GM23338 (cell line): ENCODE results near the gene TAP1. TPM values are rescaled to one million over a fixed set of nuclear protein-coding genes. Genes with fewer than 3 reads are reported as not detected.
"Not testable (repeated sequence)": the region's sequence is repeated elsewhere in the genome, so short reads cannot be mapped to it uniquely, and the experiment has no call there.

Experiments
- ATAC-seq: fragments of 200-7000 bp; cut with Tn5 transposase; 3 replicates; pipeline ENCODE4 v1.9.1; 2020
- DNase-seq: peaks from one replicate; pipeline ENCODE4 v3.0.0-alpha.2; 2015; ENCODE audit warnings: low spot score
- H2AFZ ChIP-seq: fragments of 200-600 bp; sonication (generic); 2 replicates; pipeline ENCODE4 v1.8.0; 2016; ENCODE audit warnings: antibody characterized with exemption, mild to moderate bottlenecking, moderate library complexity
- H3F3A ChIP-seq: fragments of 200-600 bp; sonication (generic); replicated peaks from 2 replicates; pipeline ENCODE4 v1.8.0; 2017; ENCODE audit warnings: antibody characterized with exemption, mixed run types, low read depth
- H3K27ac ChIP-seq: fragments of 200-600 bp; sonication (generic); 2 replicates; pipeline ENCODE4 v1.6.1; 2016; ENCODE audit warnings: low read depth
- H3K27me3 ChIP-seq: fragments of 200-600 bp; sonication (generic); 2 replicates; pipeline ENCODE4 v1.8.0; 2016; ENCODE audit warnings: mild to moderate bottlenecking, mixed run types, moderate library complexity; ENCODE audit not compliant: insufficient read depth
- H3K36me3 ChIP-seq: fragments of 200-600 bp; sonication (generic); 2 replicates; pipeline ENCODE4 v1.8.0; 2016; ENCODE audit warnings: mild to moderate bottlenecking; ENCODE audit not compliant: insufficient read depth
- H3K4me1 ChIP-seq: fragments of 200-600 bp; sonication (generic); 2 replicates; pipeline ENCODE4 v1.8.0; 2016; ENCODE audit warnings: mild to moderate bottlenecking, moderate library complexity; ENCODE audit not compliant: insufficient read depth
- H3K4me2 ChIP-seq: fragments of 200-600 bp; sonication (generic); 2 replicates; pipeline ENCODE4 v1.7.1; 2017; ENCODE audit warnings: mixed run types
- H3K4me3 ChIP-seq: fragments of 200-600 bp; sonication (generic); 2 replicates; pipeline ENCODE4 v1.6.1; 2016; ENCODE audit warnings: mixed run types
- H3K79me2 ChIP-seq: fragments of 200-600 bp; sonication (generic); replicated peaks from 2 replicates; pipeline ENCODE4 v1.8.0; 2017; ENCODE audit warnings: mild to moderate bottlenecking; ENCODE audit not compliant: insufficient read depth
- H3K9me2 ChIP-seq: fragments of 200-600 bp; sonication (generic); 2 replicates; pipeline ENCODE4 v1.8.0; 2017; ENCODE audit not compliant: insufficient read depth
- H4K20me1 ChIP-seq: fragments of 200-600 bp; sonication (generic); replicated peaks from 2 replicates; pipeline ENCODE4 v1.8.0; 2017; ENCODE audit warnings: mild to moderate bottlenecking; ENCODE audit not compliant: insufficient read depth
- H3K27ac Mint-ChIP-seq: 2 replicates; pipeline ENCODE4 v1.8.0; 2020; ENCODE audit warnings: inconsistent platforms, mild to moderate bottlenecking, moderate library complexity, mixed read lengths
- H3K27me3 Mint-ChIP-seq: 3 replicates; pipeline ENCODE4 v1.8.0; 2022; ENCODE audit warnings: low read depth, mild to moderate bottlenecking, moderate library complexity, mixed read lengths, inconsistent platforms; ENCODE audit not compliant: insufficient read depth, poor library complexity
- H3K36me3 Mint-ChIP-seq: 3 replicates; pipeline ENCODE4 v1.8.0; 2021; ENCODE audit warnings: low read depth, mild to moderate bottlenecking, inconsistent platforms, moderate library complexity, mixed read lengths
- H3K4me1 Mint-ChIP-seq: 3 replicates; pipeline ENCODE4 v1.8.0; 2020; ENCODE audit warnings: mild to moderate bottlenecking, inconsistent platforms, mixed read lengths
- H3K4me3 Mint-ChIP-seq: 3 replicates; pipeline ENCODE4 v1.8.0; 2021; ENCODE audit warnings: moderate library complexity, mild to moderate bottlenecking, inconsistent platforms, mixed read lengths
- H3K9me3 Mint-ChIP-seq: 3 replicates; pipeline ENCODE4 v1.8.0; 2020; ENCODE audit warnings: moderate library complexity, mild to moderate bottlenecking, inconsistent platforms, mixed read lengths
- CREB1 ChIP-seq: fragments of 250-450 bp; sonication (Bioruptor Pico); IDR thresholded peaks from 2 replicates; pipeline ENCODE4 v1.5.0; 2020; ENCODE audit warnings: low read depth, mild to moderate bottlenecking, moderate library complexity
- CTCF ChIP-seq, 2 experiments: fragments of 200-600 bp in 1 of 2; sonication (generic) in 1 of 2; conservative IDR thresholded peaks; 2 replicates each; pipeline versions ENCODE4 v1.5.1 to v1.6.1; 2016 to 2017; ENCODE audit warnings: antibody characterized with exemption in 2 of 2, low read depth in 2 of 2, mild to moderate bottlenecking in 2 of 2, moderate library complexity in 1 of 2
- ETS1 ChIP-seq: IDR thresholded peaks from 2 replicates; pipeline ENCODE4 v1.6.1; 2016; ENCODE audit warnings: antibody characterized with exemption
- EZH2 ChIP-seq: fragments of 200-600 bp; sonication (generic); IDR thresholded peaks from one replicate; pipeline ENCODE4 v1.8.0; 2017; ENCODE audit warnings: antibody characterized with exemption, mild to moderate bottlenecking, low read depth; ENCODE audit not compliant: unreplicated experiment
- EZH2phosphoT487 ChIP-seq: fragments of 200-600 bp; sonication (generic); IDR thresholded peaks from one replicate; pipeline ENCODE4 v1.8.1; 2018; ENCODE audit warnings: antibody characterized with exemption; ENCODE audit not compliant: unreplicated experiment
- JUNB ChIP-seq: IDR thresholded peaks from one replicate; pipeline ENCODE4 v1.6.1; 2016; ENCODE audit warnings: antibody characterized with exemption; ENCODE audit not compliant: unreplicated experiment
- NANOG ChIP-seq: IDR thresholded peaks from 2 replicates; pipeline ENCODE4 v1.6.1; 2016; ENCODE audit warnings: antibody characterized with exemption, borderline replicate concordance
- POLR2AphosphoS5 ChIP-seq: IDR thresholded peaks from 2 replicates; pipeline ENCODE4 v1.6.1; 2016; ENCODE audit warnings: antibody characterized with exemption, low read depth
- REST ChIP-seq: IDR thresholded peaks from one replicate; pipeline ENCODE4 v1.6.1; 2018; ENCODE audit warnings: antibody characterized with exemption; ENCODE audit not compliant: unreplicated experiment
- STAT1 ChIP-seq: IDR thresholded peaks from one replicate; pipeline ENCODE4 v1.6.1; 2016; ENCODE audit warnings: antibody characterized with exemption; ENCODE audit not compliant: unreplicated experiment
- ZNF462 ChIP-seq: fragments of 250-450 bp; sonication (Bioruptor Pico); IDR thresholded peaks from 2 replicates; pipeline ENCODE4 v1.5.0; 2020; ENCODE audit warnings: mild to moderate bottlenecking, moderate library complexity
- polyA plus RNA-seq: library from polyadenylated mRNA; unstranded; fragments of >200 nt; fragmentation: Nextera tagmentation; extraction: Ambion mirVana; gene quantifications from 2 replicates; pipeline ENCODE4 v1.2.1, GENCODE V29; 2016
- total RNA-seq: library from RNA; depleted of rRNA; stranded (reverse); fragments of >200 nt; shearing (Covaris generic); gene quantifications from 2 replicates; pipeline ENCODE4 v1.2.3, GENCODE V29; 2014

TAP1 gene
- total and polyA plus RNA-seq, 2 experiments from 2014 or later = 13.8 to 22.0 TPM

- Histone ChIP-seq H3K79me2 (no peaks in the 10 kb centered on the region), H3F3A (no peaks in the 10 kb centered on the region), H2AFZ (no peak overlapping the region), H3K27ac (no peak overlapping the region), H3K4me3 (no peak overlapping the region), H3K4me1 (no peaks in the 10 kb centered on the region), H3K36me3 (no peaks in the 10 kb centered on the region), H3K9me2 (no peaks in the 10 kb centered on the region), H3K27me3 (no peaks in the 10 kb centered on the region), H4K20me1 (no peaks in the 10 kb centered on the region), H3K4me2 (no peak overlapping the region)
- H3K27me3 Mint-ChIP-seq = peaks cover 9% of the 10 kb centered on the region
- H3K27ac Mint-ChIP-seq = no peak overlapping the region
- DNase-seq = no peak
- ATAC-seq = no peak
- no peaks in the 10 kb centered on the region for H3K36me3 Mint-ChIP-seq
- no peaks in the 10 kb centered on the region for H3K9me3 Mint-ChIP-seq
- no peaks in the 10 kb centered on the region for H3K4me1 Mint-ChIP-seq
- H3K4me3 Mint-ChIP-seq = no peak overlapping the region
- TF ChIP-seq ETS1 (no peak), CREB1 (CRISPR knock-in tag) (no peak), JUNB (no peak), EZH2phosphoT487 (no peak), EZH2 (no peak), ZNF462 (CRISPR knock-in tag) (no peak), STAT1 (no peak), CTCF (conservative IDR thresholded peaks at IDR 0.05; ENCODE audit: low read depth in 2 of 2) (no peak), NANOG (no peak), POLR2AphosphoS5 (no peak), REST (no peak)
Observed at GRCh38 chr6:32882879-32883250, 29.4 kb upstream of the TAP1 start.

GRCh38 chr6:32880962-32881361, 27.5 kb upstream of the TAP1 start:
- H3K36me3 Mint-ChIP-seq, H3K9me3 Mint-ChIP-seq, H3K4me3 Mint-ChIP-seq, H3K27me3 Mint-ChIP-seq, H2AFZ ChIP-seq, DNase-seq, H3F3A ChIP-seq, H3K4me3 ChIP-seq, H3K4me1 ChIP-seq, H3K36me3 ChIP-seq, H3K4me2 ChIP-seq, H3K4me1 Mint-ChIP-seq, H4K20me1 ChIP-seq, H3K27ac Mint-ChIP-seq, H3K9me2 ChIP-seq, ATAC-seq, H3K27ac ChIP-seq, H3K27me3 ChIP-seq, H3K79me2 ChIP-seq: not testable (repeated sequence)
